GM21786 (cell line): ENCODE measurements around the gene MST1.

Experiments used
- ATAC-seq: cut with Tn5 transposase; IDR thresholded peaks from one replicate; pipeline ENCODE4 v1.9.1; 2021; ENCODE audit not compliant: unreplicated experiment

MST1 gene

GRCh38 chr3:49638445-49638844 lies 50.8 kb downstream of the MST1 start:
- no peak for ATAC-seq

- ATAC-seq: no peak
Measured at GRCh38 chr3:49636883-49637609, 52.2 kb downstream of the MST1 start.

DNA sequence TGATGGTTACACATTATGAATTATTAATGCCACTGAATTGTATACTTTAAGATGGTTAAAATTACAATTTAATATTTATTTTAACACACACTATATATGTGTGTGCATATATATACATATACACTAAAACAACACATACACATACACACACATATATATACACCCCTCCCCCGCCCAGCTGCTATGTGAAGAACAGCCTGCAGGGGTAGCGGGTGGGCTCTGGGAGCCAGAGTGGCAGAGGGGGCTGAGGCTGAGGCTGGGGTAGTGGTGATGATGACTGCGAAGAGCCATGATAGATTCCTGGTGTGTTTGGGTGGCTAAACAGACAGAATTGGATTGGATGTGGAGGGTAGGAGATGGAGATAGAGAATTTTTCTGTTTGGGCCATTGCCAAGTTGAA lies 54.5 kb downstream of the MST1 start:
- no peak for ATAC-seq
